Muscle of back (tissue), 10 donors: Measurements from ENCODE around the gene GPAT2. TPM values are rescaled to one million over a fixed set of nuclear protein-coding genes. Genes with fewer than 3 reads are reported as not detected.

ENCODE experiments used
- polyA plus RNA-seq, 10 donors: library from polyadenylated mRNA; unstranded; fragments of 120-200 nt; gene quantifications; one replicate each; pipeline ENCODE4 v1.2.1, GENCODE V29; 2013; ENCODE audit not compliant: insufficient read length in 10 of 10

The GPAT2 gene
- polyA plus RNA-seq, 10 donors = 2.2 to 9.0 (median 5.2) TPM

Other genes starting within 250 kb of the GPAT2 start
- gene ANKRD36C, start 43.1 kb downstream of the GPAT2 start, polyA plus RNA-seq = 10 to 100 TPM; 14.3 to 59.4 (median 33.9) TPM
- gene ADRA2B, start 81.7 kb upstream of the GPAT2 start, polyA plus RNA-seq = 1 to 10 TPM; 1.9 to 3.8 (median 3.0) TPM
- under 1 TPM in 5 of 10 donors, not detected in 5; 0.11 to 0.23 (median 0.18) TPM for gene ASTL, start 103.6 kb upstream of the GPAT2 start, polyA plus RNA-seq
- gene DUSP2, start 110.5 kb upstream of the GPAT2 start, polyA plus RNA-seq = 10 to 100 TPM in 1 of 10 donors, 1 to 10 TPM in 9; 2.5 to 10.3 (median 4.4) TPM
- gene STARD7, start 173.9 kb upstream of the GPAT2 start, polyA plus RNA-seq = 100 to 1,000 TPM in 6 of 10 donors, 10 to 100 TPM in 4; 82.6 to 152 (median 105) TPM
- gene TMEM127, start 231.1 kb upstream of the GPAT2 start, polyA plus RNA-seq = 10 to 100 TPM; 23.7 to 31.1 (median 25.3) TPM
- gene CIAO1, start 231.3 kb upstream of the GPAT2 start, polyA plus RNA-seq = 10 to 100 TPM; 32.5 to 49.9 (median 43.9) TPM